Osteocyte (in vitro differentiated cells): ENCODE data around the gene RIPOR2. TPM values are rescaled to one million over a fixed set of nuclear protein-coding genes. Genes with fewer than 3 reads are reported as not detected.
A peak's percentile ranks its signal among the peaks of the same experiment; 100 is the strongest.

Experiments
- DNase-seq: peaks from one replicate; pipeline ENCODE4 v3.0.0; 2021; ENCODE audit warnings: mixed read lengths; ENCODE audit not compliant: unreplicated experiment; ENCODE audit errors: extremely low spot score
- H3K27ac Mint-ChIP-seq: one replicate; pipeline ENCODE4 v1.8.0; 2021; ENCODE audit warnings: mild to moderate bottlenecking, mixed read lengths; ENCODE audit not compliant: unreplicated experiment
- H3K27me3 Mint-ChIP-seq: one replicate; pipeline ENCODE4 v1.8.0; 2021; ENCODE audit warnings: mixed read lengths; ENCODE audit not compliant: unreplicated experiment
- H3K36me3 Mint-ChIP-seq: one replicate; pipeline ENCODE4 v1.8.0; 2021; ENCODE audit warnings: mixed read lengths; ENCODE audit not compliant: unreplicated experiment
- H3K4me1 Mint-ChIP-seq: one replicate; pipeline ENCODE4 v1.8.0; 2021; ENCODE audit warnings: mixed read lengths; ENCODE audit not compliant: unreplicated experiment
- H3K4me3 Mint-ChIP-seq: one replicate; pipeline ENCODE4 v1.8.0; 2021; ENCODE audit warnings: mild to moderate bottlenecking, moderate library complexity, mixed read lengths; ENCODE audit not compliant: unreplicated experiment
- H3K9me3 Mint-ChIP-seq: one replicate; pipeline ENCODE4 v1.8.0; 2021; ENCODE audit warnings: mixed read lengths; ENCODE audit not compliant: unreplicated experiment
- CTCF ChIP-seq: fragments of 200-600 bp; sonication (generic); IDR thresholded peaks from 2 replicates; pipeline ENCODE4 v1.5.0; 2021; ENCODE audit warnings: antibody characterized with exemption, mild to moderate bottlenecking, moderate library complexity
- total RNA-seq: library from RNA; stranded (reverse); gene quantifications from 2 replicates; pipeline ENCODE4 v1.2.1, GENCODE V29; 2021

RIPOR2 gene
- total RNA-seq, 1 donor from 2014 or later: 6.3 TPM

- Mint-ChIP-seq H3K9me3 (no peaks in the 10 kb centered on the region), H3K36me3 (no peaks in the 10 kb centered on the region), H3K27me3 (no peaks in the 10 kb centered on the region), H3K27ac (no peak overlapping the region), H3K4me1 (peaks cover 7% of the 10 kb centered on the region), H3K4me3 (no peak overlapping the region)
- no peak for TF ChIP-seq CTCF
- no peak for DNase-seq
Measured at GRCh38 chr6:24888715-24889370, 46.9 kb downstream of the RIPOR2 start.

DNA sequence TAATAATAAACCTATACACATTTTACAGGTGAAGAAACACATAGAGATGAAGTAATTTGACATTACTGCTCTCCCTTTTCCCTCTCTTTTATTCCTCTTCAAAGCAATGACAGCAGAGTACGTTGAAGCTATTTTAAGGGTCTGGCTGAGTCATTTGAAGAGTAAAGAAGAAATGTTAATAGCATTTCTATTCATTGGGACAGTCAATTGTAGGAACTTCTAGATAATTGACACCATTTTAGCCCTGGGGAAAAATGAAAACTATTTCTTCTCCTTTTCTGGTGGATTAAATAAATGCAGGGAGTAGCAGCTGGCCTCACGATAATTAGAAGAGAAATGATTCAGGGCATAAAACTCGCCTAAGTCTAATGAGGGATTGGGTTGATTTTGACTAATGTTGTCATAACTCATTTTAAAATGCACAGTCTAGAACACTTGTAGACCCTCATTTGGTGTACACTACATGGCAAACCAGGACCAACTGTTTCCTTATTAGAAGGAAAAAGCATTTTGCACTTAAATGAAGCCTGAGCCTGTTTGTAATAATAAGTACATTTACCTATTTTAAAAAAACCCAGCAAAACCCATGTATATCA is 48.1 kb downstream of the RIPOR2 start:
- H3K36me3 Mint-ChIP-seq: no peaks in the 10 kb centered on the region
- TF ChIP-seq CTCF: no peak
- H3K27ac Mint-ChIP-seq: no peak overlapping the region
- H3K9me3 Mint-ChIP-seq: no peaks in the 10 kb centered on the region
- DNase-seq: no peak
- peaks cover 19% of the 10 kb centered on the region for H3K4me1 Mint-ChIP-seq
- no peak overlapping the region for H3K4me3 Mint-ChIP-seq
- no peaks in the 10 kb centered on the region for H3K27me3 Mint-ChIP-seq

- no peaks in the 10 kb centered on the region for H3K27me3 Mint-ChIP-seq
- DNase-seq: peak; percentile 15
Measured at GRCh38 chr6:24883618-24884017, 52.1 kb downstream of the RIPOR2 start.

GRCh38 chr6:24882835-24883555 is 52.8 kb downstream of the RIPOR2 start:
- Mint-ChIP-seq H3K36me3 (no peaks in the 10 kb centered on the region), H3K4me1 (peaks cover 38% of the 10 kb centered on the region), H3K27ac (peak overlapping the region; percentile 84), H3K27me3 (no peaks in the 10 kb centered on the region), H3K9me3 (peaks cover under 1% of the 10 kb centered on the region), H3K4me3 (peak overlapping the region; percentile 43)
- TF ChIP-seq CTCF: no peak
- DNase-seq: peak; percentile 25

More at GRCh38 chr6:24883618-24884017, 52.1 kb downstream of the RIPOR2 start:
- no peaks in the 10 kb centered on the region for H3K9me3 Mint-ChIP-seq
- peaks cover 39% of the 10 kb centered on the region for H3K4me1 Mint-ChIP-seq
- H3K4me3 Mint-ChIP-seq: peak overlapping the region; percentile 43
- no peaks in the 10 kb centered on the region for H3K36me3 Mint-ChIP-seq
- H3K27ac Mint-ChIP-seq: peak overlapping the region; percentile 84
- no peak for TF ChIP-seq CTCF

DNA sequence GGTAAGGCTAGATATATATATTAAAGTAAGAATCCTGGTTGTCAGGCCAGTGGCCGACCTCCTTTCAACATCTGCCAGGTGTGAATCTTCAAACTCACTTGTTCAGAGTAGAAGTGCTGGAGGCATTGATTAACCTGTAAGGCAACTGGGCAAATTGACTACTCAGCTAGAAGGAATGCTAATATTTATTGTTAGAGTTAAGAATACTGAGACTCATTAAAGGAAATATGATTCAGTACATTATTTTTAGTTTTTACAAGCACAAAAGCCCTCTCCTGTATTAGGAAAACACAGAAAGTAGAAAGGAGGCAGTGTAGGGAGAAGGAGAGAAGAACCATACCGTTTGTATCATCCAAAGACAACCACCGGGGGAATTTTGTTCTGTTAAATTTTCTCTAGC is 53.5 kb downstream of the RIPOR2 start:
- H3K9me3 Mint-ChIP-seq: peaks cover 8% of the 10 kb centered on the region
- H3K27ac Mint-ChIP-seq: no peak overlapping the region
- peaks cover 3% of the 10 kb centered on the region for H3K36me3 Mint-ChIP-seq
- H3K4me3 Mint-ChIP-seq: no peak overlapping the region
- peaks cover 32% of the 10 kb centered on the region for H3K4me1 Mint-ChIP-seq
- no peaks in the 10 kb centered on the region for H3K27me3 Mint-ChIP-seq
- no peak for TF ChIP-seq CTCF
- no peak for DNase-seq
